ENCODE results near the gene DCLK1. TPM values are rescaled to one million over a fixed set of nuclear protein-coding genes. Genes with fewer than 3 reads are reported as not detected.

DCLK1 gene
- total RNA-seq, 1 donor from 2014 or later, result 6.4 TPM

DNA sequence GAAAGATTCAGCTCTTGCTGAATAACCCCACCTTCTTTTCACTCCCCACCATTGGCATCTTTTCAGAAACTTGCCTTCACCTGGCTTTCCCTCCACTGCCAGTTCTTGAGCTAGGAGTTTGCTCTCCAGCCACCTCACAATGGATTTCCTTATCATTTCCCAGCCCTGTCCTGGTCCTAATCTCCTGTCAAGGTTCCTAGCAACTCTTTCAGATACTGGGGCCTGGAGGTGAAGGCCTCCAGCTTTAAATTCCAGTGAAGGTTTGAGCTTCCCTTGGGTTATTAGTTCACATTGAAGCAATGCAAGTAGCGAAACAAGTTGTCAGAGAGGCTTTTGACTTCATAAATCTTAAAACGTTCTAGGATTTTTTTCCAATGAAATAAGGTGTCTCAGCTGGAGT lies 333.9 kb downstream of the DCLK1 start:
- Mint-ChIP-seq H3K36me3 (no peaks in the 10 kb centered on the region), H3K4me3 (no peak overlapping the region), H3K27ac (peak overlapping the region; percentile 14), H3K27me3 (ENCODE audit: insufficient read depth, low read depth) (no peaks in the 10 kb centered on the region), H3K9me3 (no peaks in the 10 kb centered on the region), H3K4me1 (no peaks in the 10 kb centered on the region)
- Histone ChIP-seq H3K4me2 (no peak overlapping the region), H3K36me3 (no peaks in the 10 kb centered on the region), H3K27me3 (no peaks in the 10 kb centered on the region), H3K9me3 (ENCODE audit: low read depth) (no peaks in the 10 kb centered on the region), H2AFZ (replicated peaks) (no peak overlapping the region), H3K79me2 (ENCODE audit: low read depth) (no peaks in the 10 kb centered on the region), H4K20me1 (ENCODE audit: low read depth) (no peaks in the 10 kb centered on the region), H3K9ac (no peak overlapping the region), H3K27ac (no peak overlapping the region), H3K4me3 (no peak overlapping the region), H3K4me1 (peaks cover 6% of the 10 kb centered on the region), H3F3A (ENCODE audit: low read depth) (no peaks in the 10 kb centered on the region)
- DNase-seq (ENCODE audit: low spot score), result no peak
- TF ChIP-seq EZH2 (IDR thresholded peaks at IDR 0.05) (no peak), EZH2phosphoT487 (IDR thresholded peaks at IDR 0.05) (no peak)
- TF ChIP-seq, protein P1, sequence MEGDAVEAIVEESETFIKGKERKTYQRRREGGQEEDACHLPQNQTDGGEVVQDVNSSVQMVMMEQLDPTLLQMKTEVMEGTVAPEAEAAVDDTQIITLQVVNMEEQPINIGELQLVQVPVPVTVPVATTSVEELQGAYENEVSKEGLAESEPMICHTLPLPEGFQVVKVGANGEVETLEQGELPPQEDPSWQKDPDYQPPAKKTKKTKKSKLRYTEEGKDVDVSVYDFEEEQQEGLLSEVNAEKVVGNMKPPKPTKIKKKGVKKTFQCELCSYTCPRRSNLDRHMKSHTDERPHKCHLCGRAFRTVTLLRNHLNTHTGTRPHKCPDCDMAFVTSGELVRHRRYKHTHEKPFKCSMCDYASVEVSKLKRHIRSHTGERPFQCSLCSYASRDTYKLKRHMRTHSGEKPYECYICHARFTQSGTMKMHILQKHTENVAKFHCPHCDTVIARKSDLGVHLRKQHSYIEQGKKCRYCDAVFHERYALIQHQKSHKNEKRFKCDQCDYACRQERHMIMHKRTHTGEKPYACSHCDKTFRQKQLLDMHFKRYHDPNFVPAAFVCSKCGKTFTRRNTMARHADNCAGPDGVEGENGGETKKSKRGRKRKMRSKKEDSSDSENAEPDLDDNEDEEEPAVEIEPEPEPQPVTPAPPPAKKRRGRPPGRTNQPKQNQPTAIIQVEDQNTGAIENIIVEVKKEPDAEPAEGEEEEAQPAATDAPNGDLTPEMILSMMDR (IDR thresholded peaks at IDR 0.05), result no peak

DNA sequence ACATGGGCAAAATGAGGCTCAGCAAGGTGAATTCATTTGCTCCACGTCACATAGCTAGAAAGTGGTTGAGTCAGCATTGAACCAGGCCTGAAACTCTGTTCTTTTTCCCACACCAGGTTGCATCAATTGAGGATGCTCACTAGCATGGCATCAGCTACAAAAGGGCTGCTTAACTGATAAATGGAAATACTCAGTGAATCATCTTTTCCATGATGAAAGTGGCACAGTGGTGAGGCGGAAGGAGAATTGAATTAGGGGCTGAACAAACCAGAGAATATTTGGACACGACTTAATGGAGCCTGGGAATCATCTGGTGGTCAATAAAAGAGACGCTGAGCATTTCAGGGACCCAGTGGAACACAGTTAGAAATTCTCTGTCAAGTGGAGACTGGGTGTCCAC lies 334.6 kb downstream of the DCLK1 start:
- Histone ChIP-seq H3K4me1 (peaks cover 9% of the 10 kb centered on the region), H3K27me3 (no peaks in the 10 kb centered on the region), H3K27ac (no peak overlapping the region), H3K36me3 (no peaks in the 10 kb centered on the region), H4K20me1 (ENCODE audit: low read depth) (no peaks in the 10 kb centered on the region), H2AFZ (replicated peaks) (peak overlapping the region; percentile 28), H3K9me3 (ENCODE audit: low read depth) (no peaks in the 10 kb centered on the region), H3F3A (ENCODE audit: low read depth) (no peaks in the 10 kb centered on the region), H3K4me3 (no peak overlapping the region), H3K79me2 (ENCODE audit: low read depth) (no peaks in the 10 kb centered on the region), H3K9ac (no peak overlapping the region), H3K4me2 (no peak overlapping the region)
- Mint-ChIP-seq H3K27ac (no peak overlapping the region), H3K27me3 (ENCODE audit: insufficient read depth, low read depth) (no peaks in the 10 kb centered on the region), H3K36me3 (no peaks in the 10 kb centered on the region), H3K4me3 (no peak overlapping the region), H3K4me1 (no peaks in the 10 kb centered on the region), H3K9me3 (no peaks in the 10 kb centered on the region)
- TF ChIP-seq EZH2phosphoT487 (IDR thresholded peaks at IDR 0.05), result no peak
- TF ChIP-seq, protein P1 (IDR thresholded peaks at IDR 0.05), result no peak
- TF ChIP-seq EZH2 (IDR thresholded peaks at IDR 0.05), result no peak
- no peak for DNase-seq (ENCODE audit: low spot score)

DNA sequence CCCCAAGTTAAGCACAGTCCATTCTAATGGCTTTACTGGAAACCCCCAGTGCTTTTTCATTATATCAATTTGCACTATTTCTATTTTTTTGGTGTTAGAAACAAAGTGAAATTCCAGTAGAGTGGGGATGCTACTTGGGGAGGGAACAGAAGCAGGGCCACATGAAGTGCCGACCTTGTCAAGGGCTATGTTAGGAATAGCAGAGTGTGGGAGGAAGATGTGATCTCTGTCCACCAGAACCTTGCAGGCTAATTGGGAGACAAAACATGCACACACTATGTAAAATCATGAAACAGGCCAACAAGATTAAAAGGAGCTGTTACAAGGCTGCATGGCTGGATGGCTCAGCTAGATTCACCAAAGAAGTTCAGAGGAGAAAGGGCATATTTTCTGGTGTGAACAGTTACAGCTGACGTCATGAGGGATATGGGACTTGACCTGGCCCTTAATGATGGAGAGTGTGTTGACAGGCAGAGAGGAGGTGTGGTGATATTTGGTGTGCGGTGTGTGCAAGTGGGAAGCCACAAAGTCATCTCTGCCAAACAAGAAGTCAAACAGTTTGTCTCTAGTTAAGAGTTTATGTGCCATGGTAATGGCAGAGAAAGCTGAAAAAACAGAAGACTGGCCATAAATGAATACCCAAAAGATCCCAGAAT lies 336.3 kb downstream of the DCLK1 start:
- Histone ChIP-seq H3K9me3 (ENCODE audit: low read depth) (no peaks in the 10 kb centered on the region), H3K27ac (no peak overlapping the region), H3K27me3 (no peaks in the 10 kb centered on the region), H3F3A (ENCODE audit: low read depth) (peaks cover 3% of the 10 kb centered on the region), H3K9ac (no peak overlapping the region), H4K20me1 (ENCODE audit: low read depth) (no peaks in the 10 kb centered on the region), H3K4me1 (peaks cover 22% of the 10 kb centered on the region), H3K36me3 (no peaks in the 10 kb centered on the region), H3K79me2 (ENCODE audit: low read depth) (no peaks in the 10 kb centered on the region), H3K4me3 (no peak overlapping the region), H3K4me2 (no peak overlapping the region), H2AFZ (replicated peaks) (no peak overlapping the region)
- H3K27ac Mint-ChIP-seq, result no peak overlapping the region
- H3K4me1 Mint-ChIP-seq, result peaks cover 11% of the 10 kb centered on the region
- no peaks in the 10 kb centered on the region for H3K36me3 Mint-ChIP-seq
- H3K27me3 Mint-ChIP-seq (ENCODE audit: insufficient read depth, low read depth), result no peaks in the 10 kb centered on the region
- no peak overlapping the region for H3K4me3 Mint-ChIP-seq
- TF ChIP-seq, protein P1 (IDR thresholded peaks at IDR 0.05), result no peak
- TF ChIP-seq EZH2phosphoT487 (IDR thresholded peaks at IDR 0.05) (no peak), EZH2 (IDR thresholded peaks at IDR 0.05) (no peak)
- no peak for DNase-seq (ENCODE audit: low spot score)
- no peaks in the 10 kb centered on the region for H3K9me3 Mint-ChIP-seq
